Measurements from ENCODE around the gene SIN3B. TPM values are rescaled to one million over a fixed set of nuclear protein-coding genes. Genes with fewer than 3 reads are reported as not detected.
A peak's percentile ranks its signal among the peaks of the same experiment; 100 is the strongest.

Gene SIN3B
- total RNA-seq, 4 donors from 2014 or later = 25.3 to 53.9 (median 36.1) TPM

- Histone ChIP-seq H3K36me3 (peaks cover 49 to 67% (median 62%) of the 10 kb centered on the region in 4 donors), H3K4me1 (peaks cover 16 to 29% (median 24%) of the 10 kb centered on the region in 4 donors), H3K4me3 (no peak overlapping the region), H3K9me3 (peaks cover 0 to 13% (median 5%) of the 10 kb centered on the region in 4 donors), H3K27ac (replicated peaks in 1 of 4) (no peak overlapping the region), H3K27me3 (no peaks in the 10 kb centered on the region)
- DNase-seq (ENCODE audit: extremely low spot score) = no peak
- no peak for TF ChIP-seq CTCF (IDR thresholded peaks at IDR 0.05)
- no peak for TF ChIP-seq POLR2A (IDR thresholded peaks at IDR 0.05; ENCODE audit: low read depth)
- TF ChIP-seq EP300 (IDR thresholded peaks at IDR 0.05) = no peak
- no peak for TF ChIP-seq POLR2AphosphoS5 (IDR thresholded peaks at IDR 0.05)
- WGBS = 93% methylated on average over 10 of the region's 11 CpGs
- intact Hi-C loops (cut with DNase I) = no loop called here
Observed at GRCh38 chr19:16877581-16877980, 48.4 kb downstream of the SIN3B start.

GRCh38 chr19:16878181-16878965 lies 49.2 kb downstream of the SIN3B start:
- H3K4me3 ChIP-seq = no peak overlapping the region
- H3K27me3 ChIP-seq = no peaks in the 10 kb centered on the region
- no peak overlapping the region for H3K27ac ChIP-seq (replicated peaks in 1 of 4)
- no peak for TF ChIP-seq POLR2AphosphoS5 (IDR thresholded peaks at IDR 0.05)
- no peak for TF ChIP-seq CTCF (IDR thresholded peaks at IDR 0.05)
- no peak for TF ChIP-seq POLR2A (IDR thresholded peaks at IDR 0.05; ENCODE audit: low read depth)
- H3K36me3 ChIP-seq = peaks cover 44 to 59% (median 54%) of the 10 kb centered on the region in 4 donors
- DNase-seq (ENCODE audit: extremely low spot score) = no peak
- peaks cover 9 to 22% (median 18%) of the 10 kb centered on the region in 4 donors for H3K4me1 ChIP-seq
- intact Hi-C loops (cut with DNase I) = no loop called here
- peaks cover 0 to 21% (median 5%) of the 10 kb centered on the region in 4 donors for H3K9me3 ChIP-seq
- WGBS = 97% methylated on average over 40 of the region's 55 CpGs

DNA sequence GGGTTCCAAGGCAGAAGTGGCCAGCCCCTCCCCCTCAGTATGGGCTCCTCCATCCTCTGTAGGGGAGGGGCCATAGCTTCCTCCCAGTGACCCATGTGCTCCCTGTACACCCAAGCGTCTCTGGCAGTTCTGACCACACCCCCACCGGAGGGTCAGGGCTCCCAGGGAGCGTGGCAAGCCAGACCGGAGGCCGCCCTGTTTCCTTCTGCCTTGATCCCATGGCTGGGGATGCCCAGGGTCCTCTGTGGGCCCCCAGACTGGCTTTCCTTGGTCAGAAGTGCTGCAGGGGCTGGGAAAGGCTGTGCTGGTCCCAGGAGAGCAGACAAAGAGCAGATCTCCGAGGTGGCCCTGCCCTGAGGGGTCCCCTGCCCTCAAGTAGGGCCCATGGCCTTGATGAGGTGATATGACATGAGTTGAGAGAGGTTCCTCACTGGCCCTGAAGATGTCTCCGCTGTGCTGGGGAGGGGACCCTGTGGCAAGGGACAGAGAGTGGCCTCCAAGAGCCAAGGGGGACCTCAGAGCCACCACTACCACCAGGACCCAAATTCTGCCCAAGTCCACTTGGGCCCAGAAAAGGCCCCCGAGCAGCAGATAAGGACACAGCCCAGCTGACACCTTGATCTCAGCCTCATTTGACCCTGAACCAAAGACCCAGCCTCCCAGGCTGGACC lies 51.8 kb downstream of the SIN3B start:
- WGBS = 100% methylated on average over 2 of the region's 8 CpGs
- no peak for DNase-seq (ENCODE audit: extremely low spot score)
- Histone ChIP-seq H3K27ac (replicated peaks in 1 of 4) (peak overlapping the region in 2 of 4 donors; percentile 10 to 20), H3K4me1 (peaks cover 0 to 15% (median 10%) of the 10 kb centered on the region in 4 donors), H3K36me3 (peaks cover 42 to 48% (median 46%) of the 10 kb centered on the region in 4 donors), H3K4me3 (no peak overlapping the region), H3K27me3 (peaks cover 0 to 3% (median 0%) of the 10 kb centered on the region in 4 donors), H3K9me3 (peaks cover 0 to 22% (median 5%) of the 10 kb centered on the region in 4 donors)
- intact Hi-C loops (cut with DNase I) = no loop called here
- no peak for TF ChIP-seq POLR2A (IDR thresholded peaks at IDR 0.05; ENCODE audit: low read depth)
- no peak for TF ChIP-seq CTCF (IDR thresholded peaks at IDR 0.05)
- no peak for TF ChIP-seq EP300 (IDR thresholded peaks at IDR 0.05)
- TF ChIP-seq POLR2AphosphoS5 (IDR thresholded peaks at IDR 0.05) = no peak

GRCh38 chr19:16882146-16882545 lies 52.9 kb downstream of the SIN3B start:
- Histone ChIP-seq H3K4me1 (peaks cover under 1 to 18% (median 13%) of the 10 kb centered on the region in 4 donors), H3K36me3 (peaks cover 31 to 37% (median 34%) of the 10 kb centered on the region in 4 donors), H3K4me3 (no peak overlapping the region), H3K9me3 (peaks cover 0 to 22% (median 5%) of the 10 kb centered on the region in 4 donors), H3K27ac (replicated peaks in 1 of 4) (no peak overlapping the region), H3K27me3 (peaks cover 0 to 5% (median 0%) of the 10 kb centered on the region in 4 donors)
- intact Hi-C loops (cut with DNase I) = no loop called here
- DNase-seq (ENCODE audit: extremely low spot score) = no peak
- WGBS = 95% methylated on average over 3 of the region's 3 CpGs
- TF ChIP-seq POLR2A (IDR thresholded peaks at IDR 0.05; ENCODE audit: low read depth) (no peak), EP300 (IDR thresholded peaks at IDR 0.05) (no peak), POLR2AphosphoS5 (IDR thresholded peaks at IDR 0.05) (no peak), CTCF (IDR thresholded peaks at IDR 0.05) (no peak)

Data from esophagus muscularis mucosa (tissue), 4 donors.